DND-41 (cell line): ENCODE data around the gene NPC2.

Source experiments
- ATAC-seq: fragments of 200-7000 bp; cut with Tn5 transposase; 3 replicates; pipeline ENCODE4 v1.9.1; 2021; ENCODE audit warnings: low read depth; ENCODE audit not compliant: insufficient read depth
- DNase-seq: peaks from one replicate; pipeline ENCODE4 v3.0.0-alpha.2; 2020
- H2AFZ ChIP-seq: 2 replicates; pipeline ENCODE4 v1.6.0; 2012; ENCODE audit warnings: low read depth, low read length
- H3K27ac ChIP-seq: 2 replicates; pipeline ENCODE4 v1.5.1; 2012; ENCODE audit warnings: low read length, inconsistent platforms
- H3K27me3 ChIP-seq: fragments of 200-600 bp; sonication (generic); 2 replicates; pipeline ENCODE4 v1.6.0; 2012; ENCODE audit warnings: low read length, mild to moderate bottlenecking, inconsistent platforms; ENCODE audit not compliant: insufficient read depth, poor library complexity
- H3K36me3 ChIP-seq: 2 replicates; pipeline ENCODE4 v1.5.1; 2012; ENCODE audit warnings: low read length, inconsistent platforms; ENCODE audit not compliant: insufficient read depth
- H3K4me1 ChIP-seq: 2 replicates; pipeline ENCODE4 v1.5.1; 2012; ENCODE audit warnings: mild to moderate bottlenecking, low read length; ENCODE audit not compliant: insufficient read depth
- H3K4me2 ChIP-seq: 2 replicates; pipeline ENCODE4 v1.6.0; 2012; ENCODE audit warnings: mild to moderate bottlenecking, moderate library complexity, low read length, inconsistent platforms; ENCODE audit not compliant: insufficient read depth
- H3K4me3 ChIP-seq, 2 experiments: fragments of 200-600 bp in 1 of 2; shearing (Covaris generic) in 1 of 2; 2 replicates each; pipeline ENCODE4 v1.5.1; 2012 to 2016; ENCODE audit warnings: inconsistent platforms in 2 of 2, low read length in 2 of 2, mild to moderate bottlenecking in 2 of 2, low read depth in 1 of 2, moderate library complexity in 1 of 2
- H3K79me2 ChIP-seq: 2 replicates; pipeline ENCODE4 v1.6.0; 2012; ENCODE audit warnings: low read length, inconsistent platforms; ENCODE audit not compliant: insufficient read depth
- H3K9ac ChIP-seq: 2 replicates; pipeline ENCODE4 v1.6.0; 2012; ENCODE audit warnings: low read depth, mild to moderate bottlenecking, inconsistent platforms, low read length, moderate library complexity
- H3K9me3 ChIP-seq: 2 replicates; pipeline ENCODE4 v1.5.1; 2012; ENCODE audit warnings: low read length, moderate library complexity, mild to moderate bottlenecking, inconsistent platforms; ENCODE audit not compliant: insufficient read depth, severe bottlenecking
- H4K20me1 ChIP-seq: 2 replicates; pipeline ENCODE4 v1.6.0; 2012; ENCODE audit warnings: low read length; ENCODE audit not compliant: insufficient read depth
- EZH2 ChIP-seq: IDR thresholded peaks from 3 replicates; pipeline ENCODE4 v1.6.1; 2012; ENCODE audit warnings: borderline replicate concordance, low read depth, mild to moderate bottlenecking, moderate library complexity, low read length, inconsistent platforms; ENCODE audit not compliant: severe bottlenecking
- TF ChIP-seq, protein P1 (sequence below): IDR thresholded peaks from 2 replicates; pipeline ENCODE4 v1.5.1; 2012; ENCODE audit warnings: borderline replicate concordance, low read length, moderate library complexity, mild to moderate bottlenecking; ENCODE audit not compliant: poor library complexity, severe bottlenecking; ENCODE audit errors: extremely low read depth

The NPC2 gene

GRCh38 chr14:74533576-74533975 lies 40.5 kb upstream of the NPC2 start:
- H3K4me2 ChIP-seq: no peak overlapping the region
- no peaks in the 10 kb centered on the region for H4K20me1 ChIP-seq
- H3K4me3 ChIP-seq: no peak overlapping the region
- no peaks in the 10 kb centered on the region for H3K4me1 ChIP-seq
- H3K27me3 ChIP-seq: no peaks in the 10 kb centered on the region
- H3K79me2 ChIP-seq: no peaks in the 10 kb centered on the region
- ATAC-seq (no peak), DNase-seq (no peak)
- H3K27ac ChIP-seq: no peak overlapping the region
- no peaks in the 10 kb centered on the region for H3K9me3 ChIP-seq
- no peak for TF ChIP-seq EZH2
- TF ChIP-seq, protein P1, sequence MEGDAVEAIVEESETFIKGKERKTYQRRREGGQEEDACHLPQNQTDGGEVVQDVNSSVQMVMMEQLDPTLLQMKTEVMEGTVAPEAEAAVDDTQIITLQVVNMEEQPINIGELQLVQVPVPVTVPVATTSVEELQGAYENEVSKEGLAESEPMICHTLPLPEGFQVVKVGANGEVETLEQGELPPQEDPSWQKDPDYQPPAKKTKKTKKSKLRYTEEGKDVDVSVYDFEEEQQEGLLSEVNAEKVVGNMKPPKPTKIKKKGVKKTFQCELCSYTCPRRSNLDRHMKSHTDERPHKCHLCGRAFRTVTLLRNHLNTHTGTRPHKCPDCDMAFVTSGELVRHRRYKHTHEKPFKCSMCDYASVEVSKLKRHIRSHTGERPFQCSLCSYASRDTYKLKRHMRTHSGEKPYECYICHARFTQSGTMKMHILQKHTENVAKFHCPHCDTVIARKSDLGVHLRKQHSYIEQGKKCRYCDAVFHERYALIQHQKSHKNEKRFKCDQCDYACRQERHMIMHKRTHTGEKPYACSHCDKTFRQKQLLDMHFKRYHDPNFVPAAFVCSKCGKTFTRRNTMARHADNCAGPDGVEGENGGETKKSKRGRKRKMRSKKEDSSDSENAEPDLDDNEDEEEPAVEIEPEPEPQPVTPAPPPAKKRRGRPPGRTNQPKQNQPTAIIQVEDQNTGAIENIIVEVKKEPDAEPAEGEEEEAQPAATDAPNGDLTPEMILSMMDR: no peak
- no peak overlapping the region for H2AFZ ChIP-seq
- no peak overlapping the region for H3K9ac ChIP-seq
- H3K36me3 ChIP-seq: no peaks in the 10 kb centered on the region

- ATAC-seq: no peak
- Histone ChIP-seq H3K4me1 (no peaks in the 10 kb centered on the region), H3K27me3 (no peaks in the 10 kb centered on the region), H3K4me2 (no peak overlapping the region), H3K27ac (no peak overlapping the region), H3K9ac (no peak overlapping the region), H3K36me3 (no peaks in the 10 kb centered on the region), H3K9me3 (no peaks in the 10 kb centered on the region), H4K20me1 (no peaks in the 10 kb centered on the region), H3K79me2 (no peaks in the 10 kb centered on the region), H2AFZ (no peak overlapping the region), H3K4me3 (no peak overlapping the region)
- DNase-seq: no peak
- TF ChIP-seq, protein P1: no peak
- TF ChIP-seq EZH2: no peak
These were observed 39.1 kb upstream of the NPC2 start for GRCh38 chr14:74532246-74532645.

GRCh38 chr14:74531467-74531866 lies 38.4 kb upstream of the NPC2 start:
- Histone ChIP-seq H3K79me2 (no peaks in the 10 kb centered on the region), H3K9ac (no peak overlapping the region), H3K9me3 (no peaks in the 10 kb centered on the region), H3K4me2 (no peak overlapping the region), H4K20me1 (no peaks in the 10 kb centered on the region), H3K36me3 (no peaks in the 10 kb centered on the region), H3K4me3 (no peak overlapping the region), H3K4me1 (no peaks in the 10 kb centered on the region), H2AFZ (no peak overlapping the region), H3K27ac (no peak overlapping the region), H3K27me3 (no peaks in the 10 kb centered on the region)
- ATAC-seq (no peak), DNase-seq (no peak)
- TF ChIP-seq EZH2: no peak
- TF ChIP-seq, protein P1: no peak

GRCh38 chr14:74531006-74531405 lies 37.9 kb upstream of the NPC2 start:
- Histone ChIP-seq H2AFZ (no peak overlapping the region), H3K9me3 (no peaks in the 10 kb centered on the region), H4K20me1 (no peaks in the 10 kb centered on the region), H3K79me2 (no peaks in the 10 kb centered on the region), H3K4me2 (no peak overlapping the region), H3K27me3 (no peaks in the 10 kb centered on the region), H3K4me3 (no peak overlapping the region), H3K4me1 (no peaks in the 10 kb centered on the region), H3K9ac (no peak overlapping the region), H3K36me3 (no peaks in the 10 kb centered on the region), H3K27ac (no peak overlapping the region)
- ATAC-seq: no peak
- no peak for DNase-seq
- TF ChIP-seq EZH2: no peak
- TF ChIP-seq, protein P1: no peak
